Sigmoid colon (tissue), 7 donors: Measurements from ENCODE around the gene SRD5A1. TPM values are rescaled to one million over a fixed set of nuclear protein-coding genes. Genes with fewer than 3 reads are reported as not detected.

Source experiments
- DNase-seq: peaks from one replicate; pipeline ENCODE4 v3.0.0-alpha.2; 2019
- H3K27ac ChIP-seq, 4 donors: fragments of 200-600 bp; sonication (generic); one replicate each; pipeline ENCODE4 v1.5.1; 2016 to 2019; ENCODE audit warnings: mild to moderate bottlenecking in 1 of 4
- H3K27me3 ChIP-seq, 3 donors: fragments of 200-600 bp; sonication (generic); one replicate each; pipeline ENCODE4 v1.5.1; 2019; ENCODE audit warnings: mild to moderate bottlenecking in 1 of 3
- H3K36me3 ChIP-seq, 4 donors: fragments of 200-600 bp; sonication (generic); one replicate each; pipeline ENCODE4 v1.5.1; 2016 to 2019
- H3K4me1 ChIP-seq, 4 donors: fragments of 200-600 bp; sonication (generic); one replicate each; pipeline ENCODE4 v1.5.1; 2017 to 2019
- H3K4me3 ChIP-seq, 4 donors: fragments of 200-600 bp; sonication (generic); one replicate each; pipeline ENCODE4 v1.5.1; 2017 to 2019; ENCODE audit warnings: mild to moderate bottlenecking in 2 of 4, moderate library complexity in 1 of 4
- H3K9me3 ChIP-seq, 4 donors: fragments of 200-600 bp in 3 of 4; sonication (generic) in 3 of 4; one replicate each; pipeline versions ENCODE4 v1.5.1 to v1.6.1; 2013 to 2019
- CTCF ChIP-seq, 4 experiments: fragments of 450-650 bp in 3 of 4; fragments of 200-600 bp in 1 of 4; IDR thresholded peaks; one replicate each; pipeline ENCODE4 v1.5.1; 2016 to 2019; ENCODE audit warnings: antibody characterized with exemption in 4 of 4, mild to moderate bottlenecking in 3 of 4, moderate library complexity in 2 of 4
- EP300 ChIP-seq, 4 donors: sonication (generic); formaldehyde crosslinking; IDR thresholded peaks; one replicate each; pipeline ENCODE4 v1.6.1; 2017; ENCODE audit warnings: antibody characterized with exemption in 4 of 4
- POLR2A ChIP-seq, 2 donors: fragments of 450-650 bp; IDR thresholded peaks; one replicate each; pipeline ENCODE4 v1.6.1; 2016; ENCODE audit warnings: antibody characterized with exemption in 2 of 2, mild to moderate bottlenecking in 2 of 2, moderate library complexity in 2 of 2
- POLR2AphosphoS5 ChIP-seq, 4 donors: sonication (generic); formaldehyde crosslinking; IDR thresholded peaks; one replicate each; pipeline ENCODE4 v1.6.1; 2017; ENCODE audit warnings: antibody characterized with exemption in 4 of 4
- WGBS, 2 donors: extraction: QIAGEN DNeasy Blood & Tissue Kit; methylation state at CpG; one replicate each; pipeline ENCODE4 v1.1.7; 2013; 5-methylcytosine and 5-hydroxymethylcytosine counted together
- intact Hi-C: fragments of 100-400 bp; cut with DNase I; formaldehyde crosslinking; loops from one replicate; pipeline ENCODE4 v1.15.1; 2023
- polyA plus RNA-seq, 3 donors: library from polyadenylated mRNA; stranded (reverse); fragments of 200-250 nt; gene quantifications; one replicate each; pipeline ENCODE4 v1.2.3, GENCODE V29; 2013
- total RNA-seq, 4 donors: library from RNA; depleted of rRNA; stranded (reverse); fragments of >200 nt; gene quantifications; one replicate each; pipeline ENCODE4 v1.1.0, GENCODE V29; 2016
- donor health status: healthy with polysubstance abuse.
- donor health status: Bipolar disorder and iron deficiency.
- donor health status: healthy.

The SRD5A1 gene
- total and polyA plus RNA-seq, 7 donors = 3.1 to 10.7 (median 5.7) TPM

GRCh38 chr5:6713274-6714225 is 80.3 kb downstream of the SRD5A1 start, which contains the start of gene TENT4A:
Gene TENT4A, plus strand, starts transcription at chr5:6713432. Its CDS starts 552 bp downstream, at chr5:6713984.
- 1% methylated on average over 174 of the region's 174 CpGs for WGBS, 2 donors
- Histone ChIP-seq H3K27me3 (no peaks in the 10 kb centered on the region), H3K36me3 (no peaks in the 10 kb centered on the region), H3K4me1 (peaks cover 0 to 51% (median 44%) of the 10 kb centered on the region in 4 donors), H3K27ac (peak within 1 kb of the TSS; percentile 92 to 98 (median 97)), H3K4me3 (peak within 1 kb of the TSS; percentile 69 to 78 (median 74)), H3K9me3 (no peaks in the 10 kb centered on the region)
- intact Hi-C loops = loop anchor here (2.0 to 10.0 kb wide), 3 partner anchors 34 to 1291 kb away; partner anchors contain the start of gene ICE1
- no peak for TF ChIP-seq POLR2A (IDR thresholded peaks at IDR 0.05)
- peak in 1 of 4 donors; percentile 24 for TF ChIP-seq EP300 (IDR thresholded peaks at IDR 0.05)
- peak in 3 of 4 donors; percentile 12 to 68 (median 55) for TF ChIP-seq POLR2AphosphoS5 (IDR thresholded peaks at IDR 0.05)
- DNase-seq = no peak

GRCh38 chr5:6714226-6715041 is 81.2 kb downstream of the SRD5A1 start:
- WGBS, 2 donors = 1% methylated on average over 99 of the region's 99 CpGs
- Histone ChIP-seq H3K36me3 (no peaks in the 10 kb centered on the region), H3K4me3 (peak overlapping the region; percentile 44 to 78 (median 74)), H3K27ac (peak overlapping the region; percentile 72 to 98 (median 94)), H3K9me3 (no peaks in the 10 kb centered on the region), H3K4me1 (peaks cover 0 to 53% (median 52%) of the 10 kb centered on the region in 4 donors), H3K27me3 (no peaks in the 10 kb centered on the region)
- intact Hi-C loops = loop anchor here (5.0 to 10.0 kb wide), 2 partner anchors 33 to 260 kb away; no protein-coding TSS in a partner anchor
- DNase-seq = no peak
- no peak for TF ChIP-seq POLR2AphosphoS5 (IDR thresholded peaks at IDR 0.05)
- no peak for TF ChIP-seq EP300 (IDR thresholded peaks at IDR 0.05)
- no peak for TF ChIP-seq POLR2A (IDR thresholded peaks at IDR 0.05)
- TF ChIP-seq CTCF (IDR thresholded peaks at IDR 0.05) = no peak

DNA sequence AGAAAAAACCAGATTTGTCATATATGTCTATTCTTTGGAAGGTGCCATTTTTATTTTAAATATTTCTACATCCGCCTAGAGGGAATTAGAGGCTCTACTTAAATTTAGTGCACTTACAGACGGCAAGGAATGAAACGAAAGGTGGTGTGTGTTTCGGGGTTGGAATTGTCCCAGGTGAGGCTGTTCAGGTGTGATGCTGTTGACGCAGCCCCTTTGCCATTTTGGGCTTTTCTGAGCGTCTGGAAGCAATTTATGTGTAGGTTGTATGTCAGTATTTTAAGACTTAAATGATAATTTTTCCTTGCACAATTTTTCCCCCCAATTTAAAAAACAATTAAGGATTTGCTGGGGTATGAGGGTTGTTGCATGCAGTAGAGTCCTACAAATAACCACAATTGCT is 82.0 kb downstream of the SRD5A1 start:
- DNase-seq = no peak
- Histone ChIP-seq H3K9me3 (no peaks in the 10 kb centered on the region), H3K4me1 (peaks cover 0 to 61% (median 57%) of the 10 kb centered on the region in 4 donors), H3K36me3 (no peaks in the 10 kb centered on the region), H3K4me3 (peak overlapping the region; percentile 44 to 78 (median 74)), H3K27me3 (no peaks in the 10 kb centered on the region), H3K27ac (peak overlapping the region in 1 of 4 donors; percentile 92)
- TF ChIP-seq EP300 (IDR thresholded peaks at IDR 0.05) (no peak), POLR2AphosphoS5 (IDR thresholded peaks at IDR 0.05) (no peak)
- intact Hi-C loops = loop anchor here (10.0 kb wide), 1 partner anchor 260 kb away; no protein-coding TSS in a partner anchor
- WGBS, 2 donors = 40 to 56% methylated on average over 6 of the region's 6 CpGs

DNA sequence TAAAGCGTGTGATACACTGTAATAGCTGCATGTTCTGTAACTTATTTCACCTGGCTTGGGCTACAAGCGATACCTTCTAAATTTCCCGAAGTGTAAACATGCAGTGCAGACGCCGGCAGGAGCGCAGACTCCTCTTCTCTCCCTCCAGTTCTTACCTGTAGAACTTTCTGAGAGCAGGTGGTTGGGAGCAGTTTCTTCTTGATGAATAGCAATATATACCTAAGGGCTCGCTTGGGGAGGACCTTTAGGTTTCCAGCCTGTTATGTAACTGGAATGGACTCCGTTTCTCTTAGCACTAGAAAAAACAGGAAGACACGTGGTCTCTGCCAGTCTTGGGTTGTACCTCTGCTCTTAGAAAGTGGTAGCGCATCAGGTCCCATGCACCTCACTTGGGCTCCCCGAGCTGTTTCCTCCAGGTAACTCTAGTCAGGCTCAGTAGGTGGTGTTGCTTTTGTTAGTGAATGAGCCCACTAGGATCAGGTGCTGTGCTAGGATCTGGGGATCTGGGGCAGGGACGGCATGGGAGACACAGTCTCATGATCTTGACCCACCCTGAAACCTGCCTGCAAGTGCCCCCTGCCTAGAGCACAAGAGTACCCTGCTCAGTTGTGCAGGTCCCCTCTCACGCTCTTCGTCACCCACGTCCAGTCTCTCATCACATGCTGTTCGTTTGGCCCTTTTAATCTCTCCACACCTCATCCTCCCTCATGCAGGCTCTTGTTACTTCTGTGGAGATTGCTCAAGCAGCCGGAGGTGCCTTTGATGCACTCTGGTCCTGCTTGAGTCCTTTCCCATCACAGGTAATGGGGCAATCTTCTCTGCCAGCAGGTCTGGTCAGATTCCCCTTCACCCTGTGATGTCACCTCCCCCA is 82.8 kb downstream of the SRD5A1 start:
- Histone ChIP-seq H3K4me3 (peak overlapping the region in 3 of 4 donors; percentile 74 to 78 (median 75)), H3K27me3 (no peaks in the 10 kb centered on the region), H3K27ac (peak overlapping the region in 1 of 4 donors; percentile 4), H3K4me1 (peaks cover 0 to 67% (median 63%) of the 10 kb centered on the region in 4 donors), H3K36me3 (no peaks in the 10 kb centered on the region), H3K9me3 (no peaks in the 10 kb centered on the region)
- WGBS, 2 donors = 45 to 49% methylated on average over 17 of the region's 17 CpGs
- intact Hi-C loops = loop anchor here (10.0 kb wide), 1 partner anchor 261 kb away; no protein-coding TSS in a partner anchor
- no peak for DNase-seq
- TF ChIP-seq EP300 (IDR thresholded peaks at IDR 0.05) (no peak), POLR2A (IDR thresholded peaks at IDR 0.05) (no peak)

DNA sequence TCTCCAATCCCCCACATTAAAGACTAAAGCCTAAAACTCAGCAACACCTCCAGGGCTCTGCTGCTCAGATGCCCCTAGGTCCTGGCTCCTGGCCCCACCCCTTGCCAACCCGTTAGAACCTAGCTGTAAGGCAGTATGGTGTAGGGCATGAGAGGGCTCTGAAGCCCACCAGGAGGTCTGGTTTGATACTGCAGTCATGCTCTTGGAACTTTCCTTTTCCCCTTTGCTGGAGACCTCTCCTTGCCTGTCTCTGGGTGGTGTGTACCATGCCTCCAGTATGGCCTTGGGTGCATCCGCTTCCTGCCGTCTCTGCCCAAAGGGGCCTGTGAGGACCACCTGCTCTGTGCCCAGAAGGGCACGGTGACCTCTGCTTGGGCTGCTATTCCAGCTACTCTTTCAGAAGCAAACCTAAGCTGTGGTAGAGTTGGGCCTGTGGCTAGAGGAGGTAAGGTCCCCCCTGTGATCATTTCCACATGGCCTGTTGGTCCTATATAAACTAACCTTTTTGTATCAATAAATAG is 83.4 kb downstream of the SRD5A1 start:
- 91 to 92% methylated on average over 4 of the region's 4 CpGs for WGBS, 2 donors
- Histone ChIP-seq H3K4me3 (peak overlapping the region in 1 of 4 donors; percentile 74), H3K4me1 (peaks cover 0 to 72% (median 67%) of the 10 kb centered on the region in 4 donors), H3K27me3 (no peaks in the 10 kb centered on the region), H3K36me3 (no peaks in the 10 kb centered on the region), H3K27ac (no peak overlapping the region), H3K9me3 (no peaks in the 10 kb centered on the region)
- intact Hi-C loops = loop anchor here (10.0 kb wide), 1 partner anchor 262 kb away; no protein-coding TSS in a partner anchor
- DNase-seq = no peak
- no peak for TF ChIP-seq CTCF (IDR thresholded peaks at IDR 0.05)
- TF ChIP-seq POLR2AphosphoS5 (IDR thresholded peaks at IDR 0.05) = no peak
